ENCODE results near the gene PILRA.

- peak; percentile 37 to 86 for TF ChIP-seq POLR2A (IDR thresholded peaks at IDR 0.05)
- TF ChIP-seq CTCF (IDR thresholded peaks at IDR 0.05), result peak in 1 of 2 donors; percentile 14
- peak; percentile 44 for TF ChIP-seq EP300 (IDR thresholded peaks at IDR 0.05)
- peak; percentile 82 to 92 (median 89) for TF ChIP-seq POLR2AphosphoS5 (IDR thresholded peaks at IDR 0.05)
Measured at GRCh38 chr7:100428967-100429636, 55.8 kb downstream of the PILRA start.

All from suprapubic skin (tissue), 4 donors.